Ramos (cell line): ENCODE data around the gene PSMB7.

Experiments
- in situ Hi-C: fragments of 300-500 bp; cut with MboI; formaldehyde crosslinking; loops from one replicate; pipeline ENCODE4 v1.14.3; 2022; ENCODE audit warnings: low sequenced_read_pairs; ENCODE audit not compliant: unreplicated experiment

PSMB7 gene

DNA sequence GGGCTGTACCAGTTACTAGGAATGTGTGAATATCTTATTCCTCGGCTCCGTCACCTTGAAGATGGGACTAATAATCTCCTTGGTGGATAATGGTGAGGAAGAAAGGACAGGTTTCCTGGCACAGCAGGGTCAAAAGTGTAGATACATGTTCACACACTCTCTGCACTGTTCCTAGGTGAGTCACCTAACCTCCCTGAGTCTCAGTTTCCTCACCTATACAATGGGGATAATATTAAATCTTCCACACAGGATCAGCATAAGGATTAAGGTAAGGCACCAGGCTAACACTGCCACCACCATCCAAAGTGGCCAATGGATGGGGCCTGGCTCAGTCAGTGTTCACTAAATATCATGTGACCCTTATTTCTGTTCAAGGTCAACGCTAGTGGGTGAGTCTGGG lies 66.9 kb downstream of the PSMB7 start:
- in situ Hi-C loops: no loop called here

- in situ Hi-C loops: no loop called here
Measured at GRCh38 chr9:124347968-124348358, 67.3 kb downstream of the PSMB7 start.

DNA sequence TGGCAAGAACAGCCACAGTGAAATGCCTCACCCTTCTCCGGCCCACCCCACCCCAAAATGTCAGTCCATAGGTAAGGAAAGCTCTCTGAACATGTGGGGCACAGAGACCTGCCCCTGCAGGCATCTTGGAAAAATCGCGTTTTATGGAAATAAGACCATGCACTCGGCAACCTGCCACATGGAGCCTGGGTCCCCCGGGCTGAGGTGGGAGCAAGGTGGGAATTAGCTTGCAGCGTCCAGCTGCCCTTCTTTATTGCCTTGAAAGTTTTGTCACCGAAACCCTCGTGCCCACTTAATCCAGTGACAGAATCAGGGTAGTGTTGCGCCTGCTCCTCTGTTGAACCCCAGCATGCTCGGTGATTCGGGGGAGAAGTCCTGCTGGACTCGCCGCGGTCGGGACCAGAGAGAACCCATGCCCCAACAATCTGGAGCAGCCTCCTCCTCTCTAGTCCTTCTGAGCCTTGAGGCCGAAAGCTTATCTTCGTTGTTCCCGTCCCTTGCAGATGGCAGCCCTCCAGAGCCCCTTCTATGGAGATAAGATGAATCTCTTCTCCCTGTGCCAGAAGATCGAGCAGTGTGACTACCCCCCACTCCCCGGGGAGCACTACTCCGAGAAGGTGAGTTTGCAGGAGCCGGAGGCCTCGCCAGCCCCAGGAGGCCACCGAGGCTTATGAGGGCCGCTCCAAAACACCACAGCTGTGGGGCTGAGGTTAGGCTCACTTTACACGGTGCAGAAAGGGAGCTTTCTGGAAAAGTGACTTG lies 67.9 kb downstream of the PSMB7 start:
- in situ Hi-C loops: no loop called here

DNA sequence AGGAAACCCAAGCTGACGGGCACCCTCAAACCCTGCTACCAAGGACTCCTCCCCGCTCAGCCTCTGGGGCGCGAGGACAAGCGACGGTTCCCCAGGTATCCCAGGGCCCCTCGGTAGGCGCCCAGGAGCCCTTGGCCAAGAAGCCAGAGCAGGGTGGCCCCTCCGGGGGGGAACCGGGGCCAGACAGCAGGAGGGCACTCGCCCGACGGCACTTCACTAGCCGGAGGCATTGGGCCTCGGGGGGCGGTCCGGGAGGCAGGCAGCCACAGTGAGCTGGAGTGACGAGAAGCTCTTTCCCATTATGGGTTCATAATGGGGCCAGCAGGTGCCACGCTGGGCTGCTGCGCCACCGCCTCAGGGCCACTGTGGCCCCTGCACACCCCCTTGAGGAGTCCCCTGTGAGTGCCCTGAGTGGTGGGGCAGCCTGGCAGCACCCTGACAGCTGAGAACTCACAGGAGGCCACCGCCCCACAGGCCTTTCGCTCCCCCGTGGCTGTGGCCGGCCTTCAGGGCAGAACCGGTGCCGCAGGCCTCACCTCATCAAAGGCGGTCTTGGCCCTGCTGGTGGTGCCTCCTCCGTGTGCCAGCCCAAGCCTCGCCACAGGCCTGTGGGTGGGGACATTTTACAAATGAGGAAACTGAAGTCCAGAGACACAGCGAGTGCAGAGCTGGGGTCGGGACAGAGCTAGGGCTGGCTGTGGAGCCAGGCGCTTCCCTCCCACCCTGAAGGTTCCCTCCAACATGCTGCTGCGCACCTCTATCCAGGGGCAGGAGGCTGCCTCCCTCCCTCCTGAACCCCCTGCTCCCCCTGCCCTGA lies 68.7 kb downstream of the PSMB7 start:
- in situ Hi-C loops: no loop called here

DNA sequence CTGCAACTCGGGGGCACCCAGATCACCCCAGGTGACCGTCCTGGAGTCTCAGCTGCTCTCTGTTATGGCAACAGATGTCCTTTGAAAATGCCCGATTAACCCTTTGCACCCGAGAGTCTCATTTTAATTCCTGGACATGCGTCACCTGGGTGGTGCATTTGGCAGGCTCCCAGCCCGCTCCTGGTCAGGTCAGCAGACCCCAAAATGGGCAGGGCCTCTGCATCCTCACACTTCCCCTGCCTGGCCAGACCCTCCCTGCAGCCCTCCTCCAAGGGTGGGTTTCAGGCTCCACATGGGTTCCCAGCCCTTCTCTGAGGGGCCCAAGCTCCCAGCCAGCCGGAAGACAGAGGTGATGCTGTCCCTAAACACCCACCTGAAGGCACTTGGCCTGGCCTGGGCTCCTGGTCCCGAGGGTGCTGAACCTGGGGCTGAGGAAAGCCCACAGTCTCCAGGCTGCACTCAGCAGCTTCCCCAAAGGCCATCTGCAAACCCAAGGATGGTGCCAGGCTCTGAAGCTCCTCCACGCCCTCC lies 69.4 kb downstream of the PSMB7 start:
- in situ Hi-C loops: no loop called here

DNA sequence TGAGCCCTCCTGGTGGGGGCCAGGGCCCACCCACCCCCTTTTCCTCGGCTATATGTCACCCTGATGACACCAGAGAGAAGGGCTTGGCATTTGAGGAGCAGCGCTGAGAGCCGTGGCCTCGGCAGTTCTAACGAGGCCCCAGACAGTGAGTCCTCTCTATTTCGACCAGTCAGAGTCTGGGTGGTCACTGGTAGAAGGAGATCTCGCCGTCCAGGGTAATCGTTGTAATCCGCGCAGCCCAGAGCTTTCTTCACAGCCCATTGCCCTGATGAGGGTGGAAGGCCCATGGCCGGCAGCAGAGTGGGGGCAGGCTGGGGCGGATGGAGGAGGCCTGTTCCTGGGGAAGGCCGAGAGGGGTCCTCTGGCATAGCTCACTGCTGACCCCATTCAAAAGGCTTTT lies 70.2 kb downstream of the PSMB7 start:
- in situ Hi-C loops: no loop called here

DNA sequence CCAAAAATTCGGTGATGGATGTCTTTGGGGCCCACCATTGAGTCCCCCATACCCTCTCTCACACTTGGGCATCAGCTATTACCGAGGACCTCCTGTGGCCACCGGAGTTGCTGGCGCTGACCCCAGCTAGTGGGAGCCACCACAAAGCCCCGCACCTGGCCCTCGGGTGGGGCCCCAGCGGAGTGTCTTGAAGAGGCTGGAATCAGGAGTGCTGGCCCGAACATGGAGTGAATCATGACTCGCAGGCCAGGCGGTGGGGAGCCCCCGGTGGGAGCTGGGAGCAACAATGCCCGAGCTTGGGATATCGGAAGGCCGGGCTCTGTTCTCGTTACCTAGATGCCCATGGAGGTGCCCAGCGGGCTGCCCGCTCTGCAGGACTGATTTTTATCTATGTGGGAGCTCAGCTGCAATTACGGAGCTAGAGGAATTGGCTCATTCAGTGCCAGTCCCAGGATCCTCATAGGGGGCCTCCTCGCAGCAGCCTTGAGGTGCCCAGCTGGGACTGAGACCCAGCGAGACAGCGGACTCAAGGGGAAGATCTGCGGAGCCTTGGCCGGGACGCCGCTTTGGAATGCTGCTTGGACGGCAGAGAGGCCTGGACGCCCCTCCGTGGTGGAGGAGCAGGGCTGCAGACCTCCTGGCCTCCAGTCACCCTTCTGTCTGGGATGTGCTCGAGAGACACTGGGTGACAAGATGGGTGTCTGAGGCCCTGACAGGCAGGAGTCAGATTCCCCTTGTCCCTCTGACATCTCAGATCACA lies 70.8 kb downstream of the PSMB7 start:
- in situ Hi-C loops: no loop called here

- in situ Hi-C loops: no loop called here
Measured at GRCh38 chr9:124343533-124344290, 71.5 kb downstream of the PSMB7 start.

DNA sequence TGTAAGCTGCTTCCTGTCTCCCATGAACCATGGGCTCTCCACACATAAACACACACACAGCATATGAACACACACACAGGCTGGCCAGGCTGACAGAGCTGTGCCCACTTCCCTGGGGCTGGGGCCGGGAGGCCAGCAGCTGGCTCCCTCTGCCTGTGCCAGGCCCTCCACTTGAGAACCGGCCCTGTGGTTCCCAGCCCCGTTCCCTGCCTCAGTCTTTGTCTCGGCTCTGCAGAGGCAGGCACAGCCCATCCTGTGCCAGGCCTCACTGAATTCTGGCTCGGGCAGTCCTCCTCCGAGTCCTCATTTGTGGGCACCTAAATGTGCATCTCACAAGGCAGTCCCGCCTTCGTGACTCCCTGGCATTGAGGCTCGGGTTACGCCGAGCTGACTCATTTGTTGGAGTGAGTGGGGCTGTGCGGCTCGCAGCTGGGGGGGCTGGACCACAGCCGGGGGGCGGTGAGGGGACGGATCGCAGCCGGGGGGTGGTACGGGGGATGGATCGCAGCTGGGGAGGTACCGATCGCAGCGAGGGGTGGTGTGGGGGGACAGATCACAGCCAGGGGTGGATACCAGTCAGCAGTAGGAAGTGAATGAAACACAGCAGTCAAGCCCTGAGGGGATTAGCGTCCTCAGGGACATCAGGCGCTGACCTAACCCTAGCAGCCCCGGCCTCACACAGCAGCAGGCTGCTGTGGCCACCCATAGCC lies 72.3 kb downstream of the PSMB7 start:
- in situ Hi-C loops: no loop called here

DNA sequence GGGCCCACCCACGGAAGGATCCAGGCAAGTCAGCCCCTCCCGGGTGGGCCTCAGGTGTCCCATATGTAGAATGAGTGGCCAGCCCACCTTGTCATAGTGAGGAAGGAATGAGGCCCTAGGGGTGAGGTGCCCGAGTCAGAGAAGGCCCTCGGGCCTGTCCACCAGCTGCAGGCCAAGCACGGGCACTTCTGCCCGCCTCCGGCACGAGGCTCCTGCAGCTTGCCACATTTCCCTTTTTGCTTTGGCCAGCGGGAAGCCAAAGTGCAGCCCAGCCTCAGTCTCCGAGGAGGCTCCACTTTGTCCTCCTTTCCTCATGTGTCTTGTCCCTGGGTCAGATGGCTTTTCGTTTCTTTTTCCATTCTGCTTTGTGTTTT lies 72.9 kb downstream of the PSMB7 start:
- in situ Hi-C loops: no loop called here

DNA sequence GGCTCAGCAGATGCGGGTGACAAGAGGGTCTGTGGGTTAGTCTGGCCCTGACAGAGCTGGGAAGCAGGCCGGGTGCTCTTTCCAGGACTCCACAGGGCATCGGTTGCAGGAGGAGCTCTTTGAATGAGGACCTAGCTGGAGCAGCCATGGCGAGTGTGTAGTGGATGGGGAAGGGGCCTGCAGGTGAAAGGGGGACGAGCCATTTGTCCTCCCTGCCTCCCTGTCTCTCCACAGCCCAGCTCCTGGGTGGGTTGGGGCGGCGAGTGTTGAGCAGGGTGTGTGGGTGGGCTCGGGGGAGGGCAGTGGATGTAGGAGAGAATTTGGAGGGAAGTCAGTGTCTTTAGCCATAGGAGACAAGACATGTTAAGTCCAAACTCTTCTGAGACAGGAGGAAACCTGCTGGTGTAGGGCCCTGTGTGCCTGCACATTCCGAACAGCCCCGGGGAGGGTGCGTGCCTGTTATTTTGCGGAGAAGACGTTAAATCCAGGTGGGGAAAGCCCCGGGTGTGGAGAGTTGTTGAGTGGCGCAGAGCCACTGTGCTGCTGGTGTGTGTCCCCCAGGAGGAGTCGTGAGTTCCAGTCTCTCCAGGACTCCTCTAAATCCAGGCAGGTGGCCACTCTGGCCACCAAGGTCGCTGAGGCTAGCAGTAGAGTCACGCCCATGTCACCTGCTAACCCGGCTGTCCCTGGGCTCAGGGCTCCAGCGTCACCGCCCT lies 73.6 kb downstream of the PSMB7 start:
- in situ Hi-C loops: no loop called here

DNA sequence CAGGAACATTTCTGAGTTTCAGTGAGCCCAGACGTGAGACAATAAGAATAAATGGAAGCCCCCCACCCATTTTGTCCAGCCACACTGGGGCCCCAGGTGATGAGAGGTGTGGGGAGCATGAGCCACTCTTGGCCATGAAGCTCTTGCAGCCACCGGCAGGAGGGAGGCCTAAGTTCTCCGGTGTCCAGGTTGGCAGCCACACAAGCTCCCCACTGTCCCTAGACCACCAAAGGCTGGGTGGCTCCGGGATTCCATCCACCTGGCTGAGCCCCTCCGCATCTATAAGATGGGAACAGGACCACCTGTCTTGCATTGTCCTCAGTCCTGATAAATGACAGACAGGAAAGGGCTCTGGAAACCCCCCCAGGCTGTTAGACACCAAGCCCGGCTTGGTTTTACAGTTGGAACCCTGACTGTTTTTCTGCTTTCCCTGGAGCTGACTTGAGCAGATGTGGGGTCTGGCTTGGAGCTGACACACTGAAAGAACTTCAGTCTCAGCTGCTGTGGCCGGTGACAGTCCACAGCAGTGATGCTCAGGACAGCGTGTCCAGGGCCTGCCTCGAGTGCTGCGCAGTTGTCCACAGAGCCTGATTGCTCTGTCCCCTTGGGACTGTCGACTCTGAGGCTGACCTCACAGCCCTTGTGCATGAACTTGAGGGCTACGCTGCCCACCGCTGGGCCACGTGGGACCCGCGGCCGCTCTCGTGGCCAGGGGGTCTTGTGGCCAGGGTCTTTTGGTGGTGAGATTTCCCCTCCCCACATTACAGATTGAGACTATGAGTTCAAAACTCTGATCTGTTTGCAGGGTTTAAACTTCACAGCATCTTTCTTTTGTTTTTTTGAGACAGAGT lies 74.8 kb downstream of the PSMB7 start:
- in situ Hi-C loops: no loop called here

DNA sequence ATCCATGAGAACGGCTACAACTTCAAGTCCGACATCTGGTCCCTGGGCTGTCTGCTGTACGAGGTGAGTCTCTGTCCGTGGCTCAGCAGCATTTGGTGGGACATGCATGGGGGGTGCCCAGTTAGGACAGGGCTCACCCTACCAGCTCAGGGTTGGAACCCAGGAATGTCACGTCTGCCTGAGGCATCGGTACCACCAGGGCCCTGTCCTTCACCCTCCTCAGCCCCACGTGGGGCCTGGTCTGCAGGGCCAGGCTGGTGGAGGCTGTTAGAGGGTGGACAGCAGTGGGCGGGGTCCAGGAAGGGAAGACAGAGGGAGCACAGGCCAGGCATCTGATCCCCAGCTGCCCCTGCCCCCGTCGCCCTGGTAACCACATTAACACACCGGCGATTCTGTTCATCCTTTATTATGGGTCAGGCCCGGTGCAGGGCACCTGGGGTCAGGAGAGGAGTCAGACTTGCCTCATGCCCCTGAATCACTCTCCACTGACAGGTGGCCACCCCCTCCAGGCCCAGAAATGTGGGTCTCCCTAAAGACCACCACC lies 75.6 kb downstream of the PSMB7 start:
- in situ Hi-C loops: no loop called here

DNA sequence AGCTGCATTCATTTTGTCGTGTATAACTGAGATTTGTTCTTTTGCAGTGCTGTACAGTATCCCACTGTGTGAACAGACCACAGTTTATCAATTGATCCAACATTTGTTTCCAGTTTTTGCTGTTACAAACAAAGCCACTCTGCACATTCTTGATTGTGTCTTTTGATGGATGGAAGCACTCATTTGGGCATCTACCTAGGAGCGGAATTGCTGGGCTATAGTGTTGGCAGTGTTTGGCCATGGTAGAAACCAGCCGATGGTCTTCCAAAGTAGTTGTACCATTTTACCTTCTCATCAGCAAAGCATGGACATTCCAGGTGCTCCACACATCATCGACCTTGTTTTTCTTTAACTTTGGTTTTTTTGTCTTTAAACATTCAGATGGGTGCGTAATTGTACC lies 77.7 kb downstream of the PSMB7 start:
- in situ Hi-C loops: no loop called here

- in situ Hi-C loops: no loop called here
Measured at GRCh38 chr9:124335320-124335707, 79.9 kb downstream of the PSMB7 start.

- in situ Hi-C loops: no loop called here
Measured at GRCh38 chr9:124334568-124335319, 80.5 kb downstream of the PSMB7 start.

DNA sequence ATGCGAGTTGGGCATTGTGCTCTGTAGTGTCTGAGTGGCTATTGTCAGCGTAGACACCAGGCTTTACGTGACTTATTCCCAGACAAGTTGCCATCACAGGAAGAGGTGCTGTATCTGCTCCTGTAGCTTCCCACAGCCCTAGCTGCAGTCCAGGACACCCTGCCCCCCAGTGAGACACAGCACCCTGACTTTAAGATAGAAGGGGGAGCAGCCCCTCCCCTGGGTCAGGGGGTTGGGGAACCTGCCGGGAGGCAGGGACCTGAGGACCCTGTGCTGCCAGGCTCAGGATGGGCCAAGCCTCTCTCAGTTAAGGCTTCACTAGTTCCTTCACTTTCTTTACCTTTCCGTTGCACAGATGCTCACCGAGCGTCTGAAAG lies 82.1 kb downstream of the PSMB7 start:
- in situ Hi-C loops: no loop called here
